DMS 273 (cell line): ENCODE data around the gene NDUFA1.
"Not testable (repeated sequence)": the region's sequence is repeated elsewhere in the genome, so short reads cannot be mapped to it uniquely, and the experiment has no call there.

Experiments used
- DNase-seq: peaks from one replicate; lab custom pipeline; 2025; ENCODE audit not compliant: unreplicated experiment; lab: John Stamatoyannopoulos, UW

The NDUFA1 gene

GRCh38 chrX:119899125-119899524, 27.5 kb downstream of the NDUFA1 start:
- DNase-seq = no peak

- no peak for DNase-seq
These were observed 29.3 kb downstream of the NDUFA1 start for GRCh38 chrX:119900976-119901375.

- no peak for DNase-seq
These were observed 44.7 kb downstream of the NDUFA1 start for GRCh38 chrX:119916310-119916709.

- no peak for DNase-seq
These were observed 46.2 kb downstream of the NDUFA1 start for GRCh38 chrX:119917877-119918276.

GRCh38 chrX:119919835-119920585, 48.4 kb downstream of the NDUFA1 start:
- no peak for DNase-seq

GRCh38 chrX:119922391-119922790, 50.8 kb downstream of the NDUFA1 start:
- DNase-seq = not testable (repeated sequence)
